ENCODE measurements around the gene WDR46.

- TF ChIP-seq CTCF (IDR thresholded peaks at IDR 0.05): no peak
- TF ChIP-seq POLR2A (IDR thresholded peaks at IDR 0.05): no peak
- TF ChIP-seq POLR2AphosphoS5 (IDR thresholded peaks at IDR 0.05): no peak
These were observed 32.2 kb upstream of the WDR46 start for GRCh38 chr6:33321227-33321626.
